Neural cell (in vitro differentiated cells): ENCODE data around the gene FIGNL2. TPM values are rescaled to one million over a fixed set of nuclear protein-coding genes. Genes with fewer than 3 reads are reported as not detected.

Experiments used
- H2AFZ ChIP-seq: fragments of 200-600, 300-800 bp; sonication (generic), shearing (Covaris generic); 2 replicates; pipeline ENCODE4 v1.6.0; 2014; ENCODE audit warnings: low read depth, mild to moderate bottlenecking, antibody characterized with exemption, low read length, moderate library complexity
- H3F3A ChIP-seq: fragments of 200-600 bp; shearing (Covaris generic); 2 replicates; pipeline ENCODE4 v1.6.1; 2016; ENCODE audit warnings: mild to moderate bottlenecking, moderate library complexity, mixed read lengths, antibody characterized with exemption, low read length; ENCODE audit not compliant: insufficient read depth, poor library complexity, severe bottlenecking
- H3K27ac ChIP-seq: fragments of 200-600, 300-800 bp; sonication (generic), shearing (Covaris generic); 2 replicates; pipeline ENCODE4 v1.5.1; 2014; ENCODE audit warnings: mild to moderate bottlenecking, low read length, moderate library complexity
- H3K27me3 ChIP-seq: fragments of 300-800, 200-600 bp; sonication (generic), shearing (Covaris generic); 2 replicates; pipeline ENCODE4 v1.6.0; 2014; ENCODE audit warnings: mild to moderate bottlenecking, low read depth, low read length, moderate library complexity; ENCODE audit not compliant: insufficient read depth
- H3K36me3 ChIP-seq: fragments of 300-800, 200-600 bp; sonication (generic), shearing (Covaris generic); 2 replicates; pipeline ENCODE4 v1.5.1; 2014; ENCODE audit warnings: mild to moderate bottlenecking, antibody characterized with exemption, low read length, moderate library complexity; ENCODE audit not compliant: insufficient read depth
- H3K4me2 ChIP-seq: fragments of 300-800, 200-600 bp; sonication (generic), shearing (Covaris generic); 2 replicates; pipeline ENCODE4 v1.6.0; 2014; ENCODE audit warnings: mild to moderate bottlenecking, low read length
- H3K4me3 ChIP-seq: fragments of 300-800, 200-600 bp; sonication (generic), shearing (Covaris generic); 2 replicates; pipeline ENCODE4 v1.5.1; 2014; ENCODE audit warnings: mild to moderate bottlenecking, low read length, moderate library complexity
- H3K79me2 ChIP-seq: fragments of 200-600 bp; shearing (Covaris generic); replicated peaks from 2 replicates; pipeline ENCODE4 v1.6.0; 2014; ENCODE audit warnings: mild to moderate bottlenecking, low read length, moderate library complexity; ENCODE audit not compliant: insufficient read depth
- H3K9ac ChIP-seq: fragments of 300-800, 200-600 bp; sonication (generic), shearing (Covaris generic); 2 replicates; pipeline ENCODE4 v1.6.1; 2016; ENCODE audit warnings: mild to moderate bottlenecking, low read length, mixed read lengths
- H3K9me2 ChIP-seq: fragments of 200-600 bp; shearing (Covaris generic); 2 replicates; pipeline ENCODE4 v1.6.1; 2016; ENCODE audit warnings: mild to moderate bottlenecking, low read length, mixed read lengths; ENCODE audit not compliant: insufficient read depth
- H3K9me3 ChIP-seq: fragments of 200-600, 300-800 bp; sonication (generic), shearing (Covaris generic); 2 replicates; pipeline ENCODE4 v1.6.1; 2016; ENCODE audit warnings: mild to moderate bottlenecking, mixed run types, low read length, moderate library complexity, mixed read lengths
- H4K20me1 ChIP-seq: fragments of 200-600 bp; shearing (Covaris generic); 2 replicates; pipeline ENCODE4 v1.6.1; 2016; ENCODE audit warnings: mild to moderate bottlenecking, mixed run types; ENCODE audit not compliant: insufficient read depth
- EP300 ChIP-seq: fragments of 450-650 bp; conservative IDR thresholded peaks from 2 replicates; pipeline ENCODE4 v1.6.1; 2014; ENCODE audit warnings: antibody characterized with exemption, mild to moderate bottlenecking, moderate library complexity; ENCODE audit not compliant: poor library complexity, severe bottlenecking
- EZH2 ChIP-seq: fragments of 200-600, 300-800 bp; shearing (Covaris generic), sonication (generic); IDR thresholded peaks from 2 replicates; pipeline ENCODE4 v1.6.1; 2014; ENCODE audit warnings: antibody characterized with exemption, low read length, borderline replicate concordance, mild to moderate bottlenecking; ENCODE audit not compliant: insufficient read depth, poor library complexity, severe bottlenecking
- MXI1 ChIP-seq: fragments of 450-650 bp; conservative IDR thresholded peaks from 2 replicates; pipeline ENCODE4 v1.6.1; 2014; ENCODE audit warnings: antibody characterized with exemption, mild to moderate bottlenecking; ENCODE audit not compliant: poor library complexity, severe bottlenecking
- POLR2AphosphoS5 ChIP-seq: IDR thresholded peaks from 2 replicates; pipeline ENCODE4 v1.6.1; 2012
- RAD21 ChIP-seq: fragments of 450-650 bp; conservative IDR thresholded peaks from 2 replicates; pipeline ENCODE4 v1.6.1; 2014; ENCODE audit warnings: antibody characterized with exemption, mild to moderate bottlenecking, moderate library complexity
- SMC3 ChIP-seq: fragments of 450-650 bp; conservative IDR thresholded peaks from 2 replicates; pipeline ENCODE4 v1.6.1; 2014; ENCODE audit warnings: antibody characterized with exemption, mild to moderate bottlenecking, moderate library complexity; ENCODE audit not compliant: poor library complexity
- TAF1 ChIP-seq: IDR thresholded peaks from 2 replicates; pipeline ENCODE4 v1.6.1; 2012; ENCODE audit warnings: low read depth
- polyA plus RNA-seq: library from polyadenylated mRNA; depleted of rRNA; stranded (reverse); fragments of >200 nt; gene quantifications from 2 replicates; pipeline ENCODE4 v1.2.3, GENCODE V29; 2014
- TF ChIP-seq, protein P1 (sequence below): IDR thresholded peaks from 2 replicates; pipeline ENCODE4 v1.6.1; 2012; ENCODE audit warnings: borderline replicate concordance
- TF ChIP-seq, protein P2 (sequence below): fragments of 450-650 bp; IDR thresholded peaks from 2 replicates; pipeline ENCODE4 v1.5.1; 2014; ENCODE audit warnings: antibody characterized with exemption, mild to moderate bottlenecking, moderate library complexity; ENCODE audit not compliant: poor library complexity, severe bottlenecking

Gene FIGNL2
- polyA plus RNA-seq, 1 donor from 2014 or later, result 0.21 TPM

DNA sequence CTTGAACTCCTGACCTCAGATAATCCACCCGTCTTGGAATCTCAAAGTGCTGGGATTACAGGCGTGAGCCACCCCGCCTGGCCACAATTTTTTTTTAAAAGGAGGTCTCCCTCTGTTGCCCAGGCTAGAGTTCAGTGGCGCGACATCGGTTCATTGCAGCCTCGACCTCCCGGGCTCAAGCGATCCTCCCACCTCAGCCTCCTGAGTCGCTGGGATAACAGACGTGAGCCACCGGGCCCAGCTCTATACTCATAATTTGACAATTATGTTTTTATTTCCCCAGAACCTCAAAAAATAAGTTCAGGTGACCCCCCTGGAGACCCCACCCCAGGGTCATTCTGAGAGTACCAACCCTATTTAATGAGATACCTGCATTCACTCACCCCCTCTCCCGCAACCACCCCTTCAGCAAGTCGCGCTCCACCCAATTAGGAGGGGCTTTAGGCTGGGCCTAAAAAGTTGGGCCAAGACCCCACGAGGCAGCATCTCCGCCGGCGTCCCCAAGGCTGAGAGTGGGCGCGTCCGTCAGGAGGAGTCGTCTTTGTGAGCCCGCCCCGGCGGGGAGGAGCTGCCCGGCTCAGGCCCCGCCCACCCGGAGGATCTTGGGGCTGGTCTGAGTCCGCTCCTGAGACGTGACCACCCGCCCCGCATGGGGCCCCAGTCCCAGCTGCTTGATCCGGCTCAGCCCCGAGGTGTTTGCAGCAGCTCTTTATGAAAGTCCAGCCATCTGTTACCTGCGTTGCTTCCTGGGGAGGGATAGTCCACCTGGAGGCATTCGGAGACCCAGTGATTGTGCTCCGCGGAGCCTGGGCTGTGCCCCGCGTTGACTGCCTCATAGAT, 39.2 kb upstream of the FIGNL2 start, which contains the start of gene ANKRD33:
Gene ANKRD33 (plus strand): TSS at position 628 of the 840 bp plus-strand sequence. CDS start 84 bp downstream, at position 712.
- H3K36me3 ChIP-seq, result no peaks in the 10 kb centered on the region
- H3K9me2 ChIP-seq, result no peaks in the 10 kb centered on the region
- no peak within 1 kb of the TSS for H3K4me3 ChIP-seq
- H3K27me3 ChIP-seq, result no peaks in the 10 kb centered on the region
- TF ChIP-seq EP300 (no peak), POLR2AphosphoS5 (no peak), RAD21 (no peak), EZH2 (no peak), MXI1 (no peak), SMC3 (no peak), TAF1 (no peak)
- TF ChIP-seq, protein P1, sequence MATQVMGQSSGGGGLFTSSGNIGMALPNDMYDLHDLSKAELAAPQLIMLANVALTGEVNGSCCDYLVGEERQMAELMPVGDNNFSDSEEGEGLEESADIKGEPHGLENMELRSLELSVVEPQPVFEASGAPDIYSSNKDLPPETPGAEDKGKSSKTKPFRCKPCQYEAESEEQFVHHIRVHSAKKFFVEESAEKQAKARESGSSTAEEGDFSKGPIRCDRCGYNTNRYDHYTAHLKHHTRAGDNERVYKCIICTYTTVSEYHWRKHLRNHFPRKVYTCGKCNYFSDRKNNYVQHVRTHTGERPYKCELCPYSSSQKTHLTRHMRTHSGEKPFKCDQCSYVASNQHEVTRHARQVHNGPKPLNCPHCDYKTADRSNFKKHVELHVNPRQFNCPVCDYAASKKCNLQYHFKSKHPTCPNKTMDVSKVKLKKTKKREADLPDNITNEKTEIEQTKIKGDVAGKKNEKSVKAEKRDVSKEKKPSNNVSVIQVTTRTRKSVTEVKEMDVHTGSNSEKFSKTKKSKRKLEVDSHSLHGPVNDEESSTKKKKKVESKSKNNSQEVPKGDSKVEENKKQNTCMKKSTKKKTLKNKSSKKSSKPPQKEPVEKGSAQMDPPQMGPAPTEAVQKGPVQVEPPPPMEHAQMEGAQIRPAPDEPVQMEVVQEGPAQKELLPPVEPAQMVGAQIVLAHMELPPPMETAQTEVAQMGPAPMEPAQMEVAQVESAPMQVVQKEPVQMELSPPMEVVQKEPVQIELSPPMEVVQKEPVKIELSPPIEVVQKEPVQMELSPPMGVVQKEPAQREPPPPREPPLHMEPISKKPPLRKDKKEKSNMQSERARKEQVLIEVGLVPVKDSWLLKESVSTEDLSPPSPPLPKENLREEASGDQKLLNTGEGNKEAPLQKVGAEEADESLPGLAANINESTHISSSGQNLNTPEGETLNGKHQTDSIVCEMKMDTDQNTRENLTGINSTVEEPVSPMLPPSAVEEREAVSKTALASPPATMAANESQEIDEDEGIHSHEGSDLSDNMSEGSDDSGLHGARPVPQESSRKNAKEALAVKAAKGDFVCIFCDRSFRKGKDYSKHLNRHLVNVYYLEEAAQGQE, result no peak
- TF ChIP-seq, protein P2, sequence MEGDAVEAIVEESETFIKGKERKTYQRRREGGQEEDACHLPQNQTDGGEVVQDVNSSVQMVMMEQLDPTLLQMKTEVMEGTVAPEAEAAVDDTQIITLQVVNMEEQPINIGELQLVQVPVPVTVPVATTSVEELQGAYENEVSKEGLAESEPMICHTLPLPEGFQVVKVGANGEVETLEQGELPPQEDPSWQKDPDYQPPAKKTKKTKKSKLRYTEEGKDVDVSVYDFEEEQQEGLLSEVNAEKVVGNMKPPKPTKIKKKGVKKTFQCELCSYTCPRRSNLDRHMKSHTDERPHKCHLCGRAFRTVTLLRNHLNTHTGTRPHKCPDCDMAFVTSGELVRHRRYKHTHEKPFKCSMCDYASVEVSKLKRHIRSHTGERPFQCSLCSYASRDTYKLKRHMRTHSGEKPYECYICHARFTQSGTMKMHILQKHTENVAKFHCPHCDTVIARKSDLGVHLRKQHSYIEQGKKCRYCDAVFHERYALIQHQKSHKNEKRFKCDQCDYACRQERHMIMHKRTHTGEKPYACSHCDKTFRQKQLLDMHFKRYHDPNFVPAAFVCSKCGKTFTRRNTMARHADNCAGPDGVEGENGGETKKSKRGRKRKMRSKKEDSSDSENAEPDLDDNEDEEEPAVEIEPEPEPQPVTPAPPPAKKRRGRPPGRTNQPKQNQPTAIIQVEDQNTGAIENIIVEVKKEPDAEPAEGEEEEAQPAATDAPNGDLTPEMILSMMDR, result no peak
- H2AFZ ChIP-seq, result no peak within 1 kb of the TSS
- H3K9ac ChIP-seq, result no peak within 1 kb of the TSS
- H4K20me1 ChIP-seq, result no peaks in the 10 kb centered on the region
- H3F3A ChIP-seq, result no peaks in the 10 kb centered on the region
- no peak within 1 kb of the TSS for H3K27ac ChIP-seq
- no peaks in the 10 kb centered on the region for H3K9me3 ChIP-seq
- H3K79me2 ChIP-seq, result no peaks in the 10 kb centered on the region
- H3K4me2 ChIP-seq, result no peak within 1 kb of the TSS

DNA sequence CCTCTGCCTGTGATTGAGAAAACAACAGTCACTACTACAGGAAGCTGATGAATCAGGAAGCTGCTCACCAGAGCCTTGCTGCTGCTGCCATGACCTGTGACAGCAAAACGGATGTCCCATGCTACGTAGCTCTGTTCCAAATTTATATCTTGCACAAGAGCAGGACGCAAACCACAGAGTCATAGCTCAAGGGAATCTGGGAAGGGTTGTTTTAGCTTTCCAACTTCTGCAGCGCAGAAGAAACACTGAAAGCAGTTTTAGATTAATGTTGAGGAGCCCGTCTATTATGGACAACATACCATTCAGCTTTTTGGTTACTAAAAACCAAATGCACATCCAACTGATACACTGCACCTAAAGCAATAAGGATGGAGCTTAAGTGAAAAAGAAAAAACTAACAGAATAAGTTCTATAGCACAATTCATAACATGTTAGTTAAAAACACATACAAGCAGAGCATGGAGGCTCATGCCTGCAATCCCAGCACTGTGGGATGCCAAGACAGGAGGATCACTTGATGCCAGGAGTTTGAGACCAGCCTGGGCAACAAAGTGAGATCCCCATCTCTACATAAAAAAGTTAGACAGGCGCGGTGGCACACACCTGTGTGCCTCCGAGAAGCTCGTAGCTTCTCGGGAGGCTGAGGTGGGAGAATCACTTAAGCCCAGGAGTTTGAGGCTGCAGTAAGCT, 37.6 kb upstream of the FIGNL2 start:
- H3K9ac ChIP-seq, result no peak overlapping the region
- no peaks in the 10 kb centered on the region for H3K27me3 ChIP-seq
- H3K4me2 ChIP-seq, result no peak overlapping the region
- TF ChIP-seq MXI1, result no peak
- TF ChIP-seq EP300, result no peak
- TF ChIP-seq POLR2AphosphoS5, result no peak
- no peak for TF ChIP-seq SMC3
- TF ChIP-seq RAD21, result no peak
- TF ChIP-seq, protein P2, result no peak
- TF ChIP-seq, protein P1, result no peak
- no peak for TF ChIP-seq TAF1
- no peak for TF ChIP-seq EZH2
- no peak overlapping the region for H3K27ac ChIP-seq
- H3K36me3 ChIP-seq, result no peaks in the 10 kb centered on the region
- no peaks in the 10 kb centered on the region for H3K9me3 ChIP-seq
- no peaks in the 10 kb centered on the region for H4K20me1 ChIP-seq
- no peak overlapping the region for H2AFZ ChIP-seq
- no peaks in the 10 kb centered on the region for H3K79me2 ChIP-seq
- H3K4me3 ChIP-seq, result no peak overlapping the region
- no peaks in the 10 kb centered on the region for H3K9me2 ChIP-seq
- no peaks in the 10 kb centered on the region for H3F3A ChIP-seq
